Tibial nerve (tissue), 4 donors: ENCODE data around the gene DUSP7. TPM values are rescaled to one million over a fixed set of nuclear protein-coding genes. Genes with fewer than 3 reads are reported as not detected.

ENCODE experiments used
- DNase-seq, 2 donors: peaks; one replicate each; pipeline ENCODE4 v3.0.0-alpha.2; 2019; ENCODE audit warnings: low spot score in 2 of 2
- H3K27ac ChIP-seq, 4 donors: fragments of 200-600 bp; sonication (generic) in 3 of 4; one replicate each; pipeline ENCODE4 v1.5.1; 2017 to 2019; ENCODE audit warnings: mild to moderate bottlenecking in 1 of 4
- H3K27me3 ChIP-seq, 2 donors: fragments of 200-600 bp; sonication (generic) in 1 of 2; one replicate each; pipeline versions ENCODE4 v1.5.1 to v1.6.0; 2017 to 2019
- H3K36me3 ChIP-seq, 3 donors: fragments of 200-600 bp; sonication (generic); one replicate each; pipeline ENCODE4 v1.5.1; 2018 to 2019
- H3K4me1 ChIP-seq, 4 donors: fragments of 200-600 bp; sonication (generic) in 3 of 4; one replicate each; pipeline ENCODE4 v1.5.1; 2017 to 2019
- H3K4me3 ChIP-seq, 4 donors: fragments of 200-600 bp; sonication (generic) in 3 of 4; one replicate each; pipeline ENCODE4 v1.5.1; 2017 to 2019; ENCODE audit warnings: mild to moderate bottlenecking in 1 of 4, moderate library complexity in 1 of 4
- H3K9me3 ChIP-seq, 4 donors: fragments of 200-600 bp; sonication (generic) in 3 of 4; one replicate each; pipeline ENCODE4 v1.5.1; 2017 to 2019
- CTCF ChIP-seq, 5 experiments: fragments of 200-600 bp in 3 of 5; fragments of 450-650 bp in 2 of 5; sonication (generic) in 3 of 5; IDR thresholded peaks; one replicate each; pipeline ENCODE4 v1.5.1; 2016 to 2019; ENCODE audit warnings: antibody characterized with exemption in 5 of 5, mild to moderate bottlenecking in 3 of 5, moderate library complexity in 2 of 5
- EP300 ChIP-seq, 2 donors: sonication (generic); formaldehyde crosslinking; IDR thresholded peaks; one replicate each; pipeline ENCODE4 v1.6.1; 2017; ENCODE audit warnings: antibody characterized with exemption in 2 of 2, mild to moderate bottlenecking in 1 of 2
- POLR2A ChIP-seq, 2 donors: fragments of 450-650 bp; IDR thresholded peaks; one replicate each; pipeline ENCODE4 v1.6.1; 2017; ENCODE audit warnings: antibody characterized with exemption in 2 of 2, mild to moderate bottlenecking in 2 of 2, moderate library complexity in 2 of 2
- WGBS, 2 donors: methylation state at CpG; one replicate each; pipeline ENCODE4 v1.1.5; 2018; 5-methylcytosine and 5-hydroxymethylcytosine counted together
- total RNA-seq, 4 donors: library from RNA; depleted of rRNA; stranded (reverse); fragments of >200 nt; gene quantifications; one replicate each; pipeline ENCODE4 v1.1.0, GENCODE V29; 2016

The DUSP7 gene
- total RNA-seq, 4 donors from 2014 or later: 8.1 to 15.0 (median 11.5) TPM

DNA sequence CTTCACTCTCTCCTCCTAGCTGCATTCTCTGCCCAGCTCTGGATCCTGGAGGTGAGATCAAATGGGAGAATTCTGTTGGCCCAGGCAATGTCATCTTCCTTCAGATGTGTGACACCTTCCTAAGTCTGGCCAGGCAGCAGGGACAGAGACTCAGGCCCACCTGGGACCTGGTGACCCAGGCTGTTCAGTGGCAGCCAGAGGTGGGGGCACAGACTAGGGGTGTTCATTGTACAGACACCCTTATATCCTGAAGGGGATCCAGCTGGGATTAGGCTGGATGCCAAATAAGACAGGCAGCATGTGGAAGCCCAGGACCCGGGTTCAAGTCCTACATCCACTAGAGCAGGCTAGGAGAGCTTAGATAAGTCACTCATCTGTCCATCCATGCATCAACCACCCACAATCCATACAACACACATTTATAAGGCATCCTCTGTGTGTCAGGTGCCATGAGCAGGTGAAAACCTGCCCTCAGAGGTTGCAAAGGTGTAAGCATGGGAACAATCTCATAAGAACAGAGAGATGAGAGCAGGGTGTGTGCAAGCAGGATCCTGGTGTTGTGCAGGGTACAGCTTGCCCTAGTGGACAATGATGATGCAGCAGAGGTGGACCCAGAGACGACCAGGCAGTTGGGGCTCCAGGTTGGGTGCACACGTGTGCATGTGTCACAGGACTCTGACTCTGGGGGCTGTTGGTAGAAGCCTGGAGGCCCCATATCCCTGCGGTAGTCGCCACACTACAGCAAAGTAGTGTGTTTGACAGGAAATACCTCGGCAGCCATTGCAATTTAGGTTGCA, 42.4 kb downstream of the DUSP7 start:
- Histone ChIP-seq H3K4me3 (no peak overlapping the region), H3K27me3 (no peaks in the 10 kb centered on the region), H3K27ac (no peak overlapping the region), H3K36me3 (no peaks in the 10 kb centered on the region), H3K4me1 (peaks cover 0 to 21% (median 9%) of the 10 kb centered on the region in 4 donors), H3K9me3 (no peaks in the 10 kb centered on the region)
- no peak for DNase-seq
- 81 to 86% methylated on average over 6 of the region's 6 CpGs for WGBS, 2 donors
- TF ChIP-seq CTCF (IDR thresholded peaks at IDR 0.05): no peak
- no peak for TF ChIP-seq POLR2A (IDR thresholded peaks at IDR 0.05)
- TF ChIP-seq EP300 (IDR thresholded peaks at IDR 0.05): no peak

DNA sequence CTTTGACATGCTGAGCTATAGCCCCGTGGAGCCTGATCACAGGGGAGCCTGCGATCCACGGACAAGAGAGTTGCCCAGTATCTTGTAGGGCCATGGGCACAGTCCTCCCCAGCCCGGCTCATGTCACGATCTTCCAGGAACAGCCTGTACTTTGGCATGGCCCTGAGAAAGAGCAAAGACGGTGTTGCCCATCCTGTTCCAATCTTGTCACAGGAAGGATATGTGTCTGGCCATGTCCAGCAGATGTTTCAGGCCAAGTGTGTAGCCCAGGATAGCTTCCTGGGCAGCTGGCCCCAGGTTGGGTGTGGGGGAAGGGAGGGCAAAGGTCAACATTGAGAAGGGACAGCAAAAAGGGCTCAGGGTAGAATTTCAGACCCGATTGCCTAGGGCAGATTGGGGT, 43.7 kb downstream of the DUSP7 start:
- H3K27ac ChIP-seq: no peak overlapping the region
- peaks cover 0 to 14% (median 4%) of the 10 kb centered on the region in 4 donors for H3K4me1 ChIP-seq
- no peak for DNase-seq
- H3K4me3 ChIP-seq: no peak overlapping the region
- TF ChIP-seq CTCF (IDR thresholded peaks at IDR 0.05) (no peak), POLR2A (IDR thresholded peaks at IDR 0.05) (no peak), EP300 (IDR thresholded peaks at IDR 0.05) (no peak)
- H3K9me3 ChIP-seq: no peaks in the 10 kb centered on the region
- H3K36me3 ChIP-seq: no peaks in the 10 kb centered on the region
- no peaks in the 10 kb centered on the region for H3K27me3 ChIP-seq
- WGBS, 2 donors: 69 to 78% methylated on average over 7 of the region's 7 CpGs

- Histone ChIP-seq H3K36me3 (no peaks in the 10 kb centered on the region), H3K4me3 (no peak overlapping the region), H3K27ac (no peak overlapping the region), H3K9me3 (no peaks in the 10 kb centered on the region), H3K27me3 (no peaks in the 10 kb centered on the region), H3K4me1 (peaks cover 0 to 14% (median 6%) of the 10 kb centered on the region in 4 donors)
- TF ChIP-seq EP300 (IDR thresholded peaks at IDR 0.05): no peak
- no peak for DNase-seq
These were observed 45.9 kb downstream of the DUSP7 start for GRCh38 chr3:52010431-52010830.

GRCh38 chr3:52007291-52007690, 49.1 kb downstream of the DUSP7 start:
- 69 to 76% methylated on average over 4 of the region's 4 CpGs for WGBS, 2 donors
- DNase-seq: no peak
- Histone ChIP-seq H3K27me3 (no peaks in the 10 kb centered on the region), H3K36me3 (no peaks in the 10 kb centered on the region), H3K4me1 (peaks cover 0 to 27% (median 9%) of the 10 kb centered on the region in 4 donors), H3K9me3 (no peaks in the 10 kb centered on the region), H3K4me3 (no peak overlapping the region), H3K27ac (no peak overlapping the region)
- TF ChIP-seq POLR2A (IDR thresholded peaks at IDR 0.05) (no peak), EP300 (IDR thresholded peaks at IDR 0.05) (no peak), CTCF (IDR thresholded peaks at IDR 0.05) (no peak)

DNA sequence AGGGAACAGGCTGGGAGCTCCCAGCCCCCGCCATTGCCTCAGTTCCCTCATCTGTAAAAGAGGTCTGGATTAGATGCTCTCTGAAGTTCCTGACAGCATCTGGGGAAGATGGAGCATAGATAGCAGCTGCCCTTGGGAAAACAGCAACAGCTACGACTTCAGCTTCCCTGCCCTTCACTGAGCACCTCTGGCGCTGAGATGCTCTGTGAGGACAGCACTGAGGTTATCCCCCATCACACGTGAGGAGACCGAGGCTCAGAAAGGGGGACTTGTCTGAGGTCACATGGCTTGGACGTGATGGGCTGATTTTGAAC, 49.6 kb downstream of the DUSP7 start:
- Histone ChIP-seq H3K4me1 (peaks cover 0 to 28% (median 9%) of the 10 kb centered on the region in 4 donors), H3K27me3 (no peaks in the 10 kb centered on the region), H3K9me3 (no peaks in the 10 kb centered on the region), H3K4me3 (no peak overlapping the region), H3K27ac (no peak overlapping the region), H3K36me3 (no peaks in the 10 kb centered on the region)
- 82 to 94% methylated on average over 6 of the region's 6 CpGs for WGBS, 2 donors
- TF ChIP-seq POLR2A (IDR thresholded peaks at IDR 0.05): no peak
- TF ChIP-seq EP300 (IDR thresholded peaks at IDR 0.05): no peak
- no peak for TF ChIP-seq CTCF (IDR thresholded peaks at IDR 0.05)
- no peak for DNase-seq
